HG03520 (cell line): ENCODE results near the gene ATP11C.
"Not testable (repeated sequence)": the region's sequence is repeated elsewhere in the genome, so short reads cannot be mapped to it uniquely, and the experiment has no call there.

Experiments used
- ATAC-seq: cut with Tn5 transposase; IDR thresholded peaks from one replicate; pipeline ENCODE4 v1.9.1; 2021; ENCODE audit warnings: mild to moderate bottlenecking, moderate library complexity; ENCODE audit not compliant: unreplicated experiment

The ATP11C gene

GRCh38 chrX:139738581-139738980 lies 194.3 kb downstream of the ATP11C start:
- no peak for ATAC-seq

DNA sequence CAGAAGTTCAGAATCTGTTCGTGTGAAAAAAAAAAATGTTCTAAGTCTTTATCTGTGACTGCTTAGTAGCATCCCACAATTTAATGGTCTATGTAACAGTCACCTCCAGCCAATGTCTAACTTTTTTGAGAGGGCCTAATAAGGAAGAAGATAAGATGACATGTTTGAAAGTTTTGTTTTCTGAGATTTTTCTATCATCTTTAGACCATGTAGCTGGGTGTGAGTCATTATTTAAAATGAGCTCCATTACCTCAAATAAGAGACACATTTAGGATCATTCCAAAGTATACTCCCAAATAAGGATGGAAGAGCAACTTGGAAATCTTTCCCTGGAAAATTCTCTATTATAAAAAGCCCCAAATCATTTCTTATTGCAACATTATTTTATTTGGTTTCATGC lies 196.7 kb downstream of the ATP11C start:
- no peak for ATAC-seq

GRCh38 chrX:139734996-139735395 lies 197.9 kb downstream of the ATP11C start:
- ATAC-seq = no peak

DNA sequence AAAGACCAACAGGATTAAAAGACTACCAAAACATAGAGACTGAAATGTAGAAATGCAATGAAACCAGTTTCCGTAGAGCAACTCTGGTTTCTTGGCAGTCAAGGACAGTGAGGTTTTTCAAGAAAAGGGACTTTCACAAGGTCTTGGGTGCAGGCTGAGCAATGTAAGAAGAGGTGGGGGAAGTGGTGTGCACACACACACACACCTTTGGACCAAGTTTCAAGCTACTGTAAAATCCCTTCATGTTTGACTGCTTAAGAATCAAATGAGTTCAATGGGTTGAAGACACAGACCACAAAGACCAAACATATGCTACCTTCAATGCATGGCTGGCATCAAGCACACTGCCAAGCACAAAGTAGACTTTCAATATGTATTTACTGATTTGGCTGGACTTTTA lies 207.1 kb downstream of the ATP11C start:
- peak; percentile 75 for ATAC-seq

DNA sequence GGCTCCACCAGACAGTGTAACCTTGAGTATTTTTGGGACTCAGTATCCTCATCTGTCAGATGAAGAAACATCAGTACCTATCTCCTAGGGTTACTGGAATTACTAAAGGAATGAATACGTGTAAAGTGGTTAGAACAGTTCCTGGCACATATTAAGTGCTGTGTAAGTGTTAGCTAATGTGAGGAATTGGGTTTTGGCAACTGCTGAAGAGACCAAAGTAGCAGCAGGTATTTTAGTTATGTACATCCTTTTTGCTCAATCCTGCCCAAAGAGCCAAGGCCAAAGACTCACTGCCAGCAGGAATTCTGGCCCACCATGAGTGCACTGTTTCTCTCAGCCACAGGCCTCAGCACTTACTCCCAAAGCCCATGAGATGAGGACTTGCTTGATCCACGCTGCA lies 208.2 kb downstream of the ATP11C start:
- no peak for ATAC-seq

DNA sequence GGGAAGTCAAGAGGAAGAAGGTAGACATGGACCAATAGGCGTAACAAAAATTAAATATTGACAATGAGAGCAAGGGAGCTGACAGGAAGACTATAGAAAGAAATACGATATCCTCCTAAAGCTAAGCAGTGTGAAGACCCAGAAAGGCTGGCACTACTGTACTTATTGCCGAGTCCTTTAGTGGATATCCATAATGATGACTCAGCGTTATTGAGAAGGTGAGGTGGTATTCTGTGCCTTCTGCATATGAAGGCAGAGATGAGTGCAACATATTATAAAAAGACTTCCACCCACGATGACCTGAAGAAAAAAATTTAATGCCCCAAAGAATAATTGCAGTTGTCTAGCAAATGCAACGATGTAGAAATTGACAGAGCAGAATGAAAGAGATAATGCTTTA lies 211.9 kb downstream of the ATP11C start:
- no peak for ATAC-seq

DNA sequence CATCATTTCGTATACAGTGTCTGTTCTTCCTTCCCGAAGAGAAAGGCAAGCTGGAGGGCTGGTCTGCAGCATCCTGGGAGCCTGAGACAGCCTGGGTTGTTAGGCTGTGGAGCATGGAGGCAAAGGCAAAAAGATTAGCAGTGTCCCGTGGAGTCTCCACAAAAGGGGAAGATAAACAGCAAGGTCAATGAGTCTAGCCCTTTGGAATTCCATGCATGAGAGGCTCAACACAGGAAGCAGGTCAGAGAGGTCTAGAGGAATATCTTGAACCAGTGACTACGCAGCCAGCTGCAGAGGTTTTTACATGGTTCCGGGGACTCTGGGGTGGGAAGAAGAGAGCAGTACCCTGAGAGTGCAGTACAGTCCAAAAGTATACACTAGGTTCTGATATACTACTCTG lies 212.7 kb downstream of the ATP11C start:
- no peak for ATAC-seq

- ATAC-seq = no peak
Observed at GRCh38 chrX:139708067-139708466, 224.8 kb downstream of the ATP11C start, which contains the start of gene MCF2. MCF2 (minus strand) TSS chrX:139708167; CDS start chrX:139651744, 56,423 bp downstream.

DNA sequence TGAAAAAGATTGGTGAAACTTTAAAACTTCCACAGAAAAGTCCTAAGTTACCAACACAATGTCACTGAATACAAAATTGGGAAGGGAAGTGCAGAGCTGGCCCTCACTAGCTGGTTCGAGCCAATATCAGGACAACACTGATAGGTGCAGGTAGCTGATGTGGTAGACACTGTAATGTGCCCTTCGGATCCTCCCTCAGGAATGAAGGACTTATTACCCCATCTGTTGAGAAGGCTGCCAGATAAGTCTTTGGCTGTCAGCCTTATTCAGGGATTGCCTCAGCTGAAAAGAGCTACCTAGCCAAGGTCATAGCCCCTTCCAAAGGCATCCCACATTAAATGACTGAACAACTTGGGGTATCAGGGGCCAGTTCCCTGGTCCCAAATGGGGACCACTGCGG lies 230.2 kb downstream of the ATP11C start:
- ATAC-seq = no peak

DNA sequence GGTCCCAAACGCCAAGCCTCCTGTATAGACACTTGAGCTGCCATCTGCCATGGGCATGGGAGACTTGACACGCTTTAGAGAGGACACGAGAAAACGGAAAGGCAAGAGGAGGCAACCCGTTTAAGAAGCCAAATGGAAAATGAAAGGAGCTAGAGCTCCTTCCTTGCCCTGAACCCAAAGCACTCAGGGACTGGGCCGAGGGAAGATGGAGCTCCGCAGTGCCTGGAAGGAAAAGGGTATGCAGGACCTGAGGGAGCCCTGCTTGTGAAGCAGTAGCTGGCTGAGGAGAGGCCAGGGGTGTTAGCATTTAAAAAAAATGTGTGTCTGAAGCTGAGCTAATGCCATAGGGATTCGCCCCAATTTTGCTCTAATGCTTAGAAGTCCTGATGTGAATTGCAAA lies 239.9 kb downstream of the ATP11C start:
- no peak for ATAC-seq

DNA sequence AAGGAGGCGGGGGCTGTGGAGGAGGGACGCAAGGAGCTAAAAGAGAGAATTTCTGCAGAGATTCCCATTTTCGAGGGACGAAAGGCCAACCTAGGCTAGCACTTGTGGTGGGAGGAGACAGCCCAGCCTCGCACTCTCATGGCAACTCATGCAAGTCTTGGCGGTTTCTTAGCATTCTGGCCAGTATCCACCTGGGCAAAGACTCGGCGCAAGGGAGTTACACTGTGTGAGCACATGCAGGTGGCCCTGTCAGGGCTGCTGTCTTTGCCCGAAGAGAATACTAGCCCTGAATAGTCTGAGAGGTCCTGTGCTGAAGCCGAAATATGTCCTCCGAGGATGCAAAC lies 240.4 kb downstream of the ATP11C start:
- no peak for ATAC-seq

- ATAC-seq = no peak
Observed at GRCh38 chrX:139691843-139692505, 240.9 kb downstream of the ATP11C start.

DNA sequence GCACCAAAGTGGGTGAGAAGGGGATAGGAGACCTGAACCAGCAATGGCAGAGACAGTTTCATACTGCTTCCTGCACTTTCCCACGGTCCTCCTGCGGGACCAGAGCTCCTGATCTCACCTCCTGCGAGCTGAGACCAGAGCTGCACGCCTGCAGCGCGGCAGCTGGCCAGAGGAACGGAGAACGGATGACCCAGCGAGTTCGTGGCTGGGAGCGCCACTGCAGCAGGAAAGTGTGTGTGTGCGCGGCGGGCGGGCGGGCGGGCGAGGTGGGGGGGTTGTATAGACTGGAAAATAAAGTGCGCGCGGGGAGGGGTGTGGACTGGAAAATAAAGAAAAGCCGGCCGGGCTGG lies 241.4 kb downstream of the ATP11C start:
- ATAC-seq = no peak

DNA sequence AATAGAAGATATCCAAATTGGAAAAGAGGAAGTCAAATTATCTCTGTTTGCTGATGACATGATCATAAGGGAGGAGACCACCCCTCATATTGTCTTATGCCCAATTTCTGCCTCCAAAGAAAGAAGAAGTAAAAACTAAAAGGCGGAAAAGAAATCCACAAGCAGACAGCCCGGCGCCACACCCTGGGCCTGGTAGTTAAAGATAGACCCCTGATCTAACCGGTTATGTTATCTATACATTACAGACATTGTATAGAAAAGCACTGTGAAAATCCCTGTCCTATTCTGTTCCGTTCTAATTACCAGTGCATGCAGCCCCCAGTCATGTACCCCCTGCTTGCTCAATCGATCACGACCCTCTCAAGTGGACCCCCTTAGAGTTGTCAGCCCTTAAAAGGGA lies 247.7 kb downstream of the ATP11C start:
- not testable (repeated sequence) for ATAC-seq

GRCh38 chrX:139680356-139680755 lies 252.5 kb downstream of the ATP11C start:
- no peak for ATAC-seq
